ENCODE results near the gene CABLES1. TPM values are rescaled to one million over a fixed set of nuclear protein-coding genes. Genes with fewer than 3 reads are reported as not detected.

Gene CABLES1
- total RNA-seq, 1 donor from 2014 or later, result 3.1 TPM

DNA sequence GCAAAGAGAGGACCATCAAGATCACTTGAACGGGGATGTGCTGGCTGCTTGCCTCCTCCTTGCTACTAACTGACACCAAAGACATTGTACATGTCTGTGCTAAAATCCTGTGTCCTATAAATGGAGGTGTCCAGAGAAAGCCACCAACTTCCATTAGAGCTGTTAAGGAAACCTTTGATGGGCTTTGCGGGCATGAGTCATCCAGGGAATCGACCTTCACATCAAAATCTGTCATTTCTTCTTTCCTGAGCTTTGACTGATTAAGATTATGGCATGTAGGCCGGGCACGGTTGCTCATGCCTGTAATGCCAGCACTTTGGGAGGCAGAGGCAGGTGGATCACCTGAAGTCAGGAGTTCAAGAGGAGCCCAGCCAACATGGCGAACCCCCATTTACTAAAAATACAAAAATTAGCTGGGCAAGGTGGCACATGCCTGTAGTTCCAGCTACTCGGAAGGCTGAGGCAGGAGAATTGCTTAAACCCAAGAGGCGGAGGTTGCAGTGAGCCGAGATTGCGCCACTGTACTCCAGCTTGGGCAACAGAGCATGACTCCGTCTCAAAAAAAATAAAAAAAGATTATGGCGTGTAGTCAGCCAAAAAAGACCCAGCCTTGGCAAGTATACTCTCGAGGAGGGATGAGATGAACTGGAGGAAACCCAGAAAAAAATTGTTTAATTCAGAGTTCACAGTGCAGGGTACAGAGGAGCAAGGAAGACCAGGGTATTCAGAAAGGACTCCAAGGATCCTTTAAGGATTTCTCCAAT, 115.8 kb downstream of the CABLES1 start:
- Mint-ChIP-seq H3K27ac (ENCODE audit: unreplicated experiment) (no peak overlapping the region), H3K27me3 (ENCODE audit: unreplicated experiment) (peaks cover 7% of the 10 kb centered on the region), H3K36me3 (ENCODE audit: unreplicated experiment) (peaks cover 3% of the 10 kb centered on the region), H3K4me3 (ENCODE audit: unreplicated experiment) (no peak overlapping the region), H3K4me1 (ENCODE audit: low read depth, unreplicated experiment) (no peaks in the 10 kb centered on the region), H3K9me3 (ENCODE audit: unreplicated experiment) (peaks cover 5% of the 10 kb centered on the region)
- TF ChIP-seq, protein P1, sequence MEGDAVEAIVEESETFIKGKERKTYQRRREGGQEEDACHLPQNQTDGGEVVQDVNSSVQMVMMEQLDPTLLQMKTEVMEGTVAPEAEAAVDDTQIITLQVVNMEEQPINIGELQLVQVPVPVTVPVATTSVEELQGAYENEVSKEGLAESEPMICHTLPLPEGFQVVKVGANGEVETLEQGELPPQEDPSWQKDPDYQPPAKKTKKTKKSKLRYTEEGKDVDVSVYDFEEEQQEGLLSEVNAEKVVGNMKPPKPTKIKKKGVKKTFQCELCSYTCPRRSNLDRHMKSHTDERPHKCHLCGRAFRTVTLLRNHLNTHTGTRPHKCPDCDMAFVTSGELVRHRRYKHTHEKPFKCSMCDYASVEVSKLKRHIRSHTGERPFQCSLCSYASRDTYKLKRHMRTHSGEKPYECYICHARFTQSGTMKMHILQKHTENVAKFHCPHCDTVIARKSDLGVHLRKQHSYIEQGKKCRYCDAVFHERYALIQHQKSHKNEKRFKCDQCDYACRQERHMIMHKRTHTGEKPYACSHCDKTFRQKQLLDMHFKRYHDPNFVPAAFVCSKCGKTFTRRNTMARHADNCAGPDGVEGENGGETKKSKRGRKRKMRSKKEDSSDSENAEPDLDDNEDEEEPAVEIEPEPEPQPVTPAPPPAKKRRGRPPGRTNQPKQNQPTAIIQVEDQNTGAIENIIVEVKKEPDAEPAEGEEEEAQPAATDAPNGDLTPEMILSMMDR (IDR thresholded peaks at IDR 0.05; ENCODE audit: partially characterized antibody, unreplicated experiment), result no peak
- no peak for DNase-seq

DNA sequence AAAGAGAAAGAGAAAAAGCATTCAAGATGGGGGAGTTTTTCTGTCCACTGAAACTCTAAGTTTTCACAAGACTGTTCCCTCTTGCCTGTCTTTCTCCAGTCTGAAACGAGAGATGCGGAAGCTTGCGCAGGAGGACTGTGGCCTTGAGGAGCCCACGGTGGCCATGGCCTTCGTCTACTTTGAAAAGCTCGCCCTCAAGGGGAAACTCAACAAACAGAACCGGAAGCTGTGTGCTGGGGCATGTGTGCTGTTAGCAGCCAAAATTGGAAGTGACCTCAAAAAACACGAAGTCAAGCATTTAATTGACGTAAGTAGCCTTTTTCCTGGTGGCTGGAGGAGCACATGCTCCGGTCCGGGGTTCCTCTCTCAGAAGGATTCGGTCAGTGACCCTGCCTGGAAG, 118.3 kb downstream of the CABLES1 start:
- Mint-ChIP-seq H3K4me3 (ENCODE audit: unreplicated experiment) (no peak overlapping the region), H3K36me3 (ENCODE audit: unreplicated experiment) (peaks cover 3% of the 10 kb centered on the region), H3K4me1 (ENCODE audit: low read depth, unreplicated experiment) (peaks cover 9% of the 10 kb centered on the region), H3K27me3 (ENCODE audit: unreplicated experiment) (peaks cover 9% of the 10 kb centered on the region), H3K27ac (ENCODE audit: unreplicated experiment) (no peak overlapping the region), H3K9me3 (ENCODE audit: unreplicated experiment) (peaks cover 5% of the 10 kb centered on the region)
- TF ChIP-seq, protein P1 (IDR thresholded peaks at IDR 0.05; ENCODE audit: partially characterized antibody, unreplicated experiment), result no peak
- no peak for DNase-seq

DNA sequence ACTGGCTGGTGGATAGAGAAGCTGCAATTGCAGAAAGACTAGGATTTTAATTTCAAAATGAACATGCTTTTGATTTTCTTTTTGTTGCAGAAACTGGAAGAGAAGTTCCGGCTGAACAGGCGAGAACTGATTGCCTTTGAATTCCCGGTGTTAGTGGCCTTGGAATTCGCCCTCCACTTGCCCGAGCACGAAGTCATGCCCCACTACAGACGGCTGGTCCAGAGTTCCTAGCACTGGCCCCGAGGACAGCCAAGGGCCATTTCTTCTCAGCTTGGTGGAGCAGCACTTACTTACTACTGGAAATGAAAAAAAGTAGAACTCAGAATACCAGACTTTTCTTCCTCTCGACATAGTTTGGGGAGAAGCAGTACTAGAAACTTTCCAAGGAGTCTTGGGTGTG, 121.9 kb downstream of the CABLES1 start:
- H3K4me1 Mint-ChIP-seq (ENCODE audit: low read depth, unreplicated experiment), result peaks cover 26% of the 10 kb centered on the region
- no peak overlapping the region for H3K4me3 Mint-ChIP-seq (ENCODE audit: unreplicated experiment)
- no peak for DNase-seq
- no peak overlapping the region for H3K27ac Mint-ChIP-seq (ENCODE audit: unreplicated experiment)
- H3K9me3 Mint-ChIP-seq (ENCODE audit: unreplicated experiment), result peaks cover 2% of the 10 kb centered on the region
- peaks cover 4% of the 10 kb centered on the region for H3K27me3 Mint-ChIP-seq (ENCODE audit: unreplicated experiment)
- TF ChIP-seq, protein P1 (IDR thresholded peaks at IDR 0.05; ENCODE audit: partially characterized antibody, unreplicated experiment), result no peak
- H3K36me3 Mint-ChIP-seq (ENCODE audit: unreplicated experiment), result no peaks in the 10 kb centered on the region

DNA sequence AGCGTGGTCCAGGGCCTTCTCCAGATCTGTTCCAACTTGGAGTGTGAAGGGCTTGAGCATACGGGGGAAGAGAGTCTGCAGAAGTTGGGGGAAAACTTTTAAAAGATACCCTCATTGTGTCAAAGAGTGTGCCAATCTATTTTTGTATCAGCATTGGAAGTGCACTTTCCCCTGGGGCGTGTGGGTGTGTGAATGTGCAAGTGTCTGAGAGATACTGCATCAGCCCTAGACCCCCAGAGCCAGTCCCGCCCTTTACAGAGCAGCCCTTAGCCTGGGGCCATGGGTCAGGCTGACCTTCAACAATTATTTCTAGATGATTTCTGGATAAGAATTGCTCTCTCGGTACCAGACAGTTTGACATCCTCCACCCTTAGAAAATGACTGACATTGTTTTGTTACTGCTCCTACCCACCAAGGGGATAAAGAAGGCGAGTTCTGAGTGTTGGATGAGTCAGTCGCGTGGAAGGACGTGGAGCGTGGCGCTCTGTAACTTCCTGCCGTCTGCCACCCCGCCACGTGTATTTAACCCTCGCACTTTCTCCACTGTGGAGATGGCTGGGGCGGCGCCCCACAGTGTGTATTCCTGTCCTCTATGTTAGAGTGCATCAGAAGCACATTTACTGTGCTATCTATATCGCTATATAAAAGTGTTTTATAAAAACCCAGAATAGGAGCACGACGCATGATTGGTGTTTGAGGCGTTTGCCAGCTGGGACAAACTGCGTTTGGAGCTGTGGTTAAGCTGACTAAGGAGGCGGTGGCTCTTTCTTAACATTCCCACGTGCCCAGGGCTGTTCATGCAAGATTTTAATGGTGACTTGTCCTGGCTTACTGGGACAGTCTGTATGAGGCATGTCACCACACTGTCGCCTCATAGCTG, 122.6 kb downstream of the CABLES1 start:
- peaks cover 2% of the 10 kb centered on the region for H3K9me3 Mint-ChIP-seq (ENCODE audit: unreplicated experiment)
- peaks cover 26% of the 10 kb centered on the region for H3K4me1 Mint-ChIP-seq (ENCODE audit: low read depth, unreplicated experiment)
- TF ChIP-seq, protein P1 (IDR thresholded peaks at IDR 0.05; ENCODE audit: partially characterized antibody, unreplicated experiment), result no peak
- H3K36me3 Mint-ChIP-seq (ENCODE audit: unreplicated experiment), result no peaks in the 10 kb centered on the region
- H3K4me3 Mint-ChIP-seq (ENCODE audit: unreplicated experiment), result no peak overlapping the region
- H3K27ac Mint-ChIP-seq (ENCODE audit: unreplicated experiment), result no peak overlapping the region
- H3K27me3 Mint-ChIP-seq (ENCODE audit: unreplicated experiment), result peaks cover 4% of the 10 kb centered on the region
- DNase-seq, result no peak

All from glutamatergic neuron (in vitro differentiated cells).